ENCODE measurements around the gene PHAX.
"Not testable (repeated sequence)": the region's sequence is repeated elsewhere in the genome, so short reads cannot be mapped to it uniquely, and the experiment has no call there.

Gene PHAX

GRCh38 chr5:126656401-126657007 is 55.8 kb downstream of the PHAX start:
- no peak overlapping the region for H3K4me3 ChIP-seq (ENCODE audit: low read length)
- DNase-seq (ENCODE audit: low read depth), result no peak
- peak; percentile 90 for TF ChIP-seq CTCF (conservative IDR thresholded peaks at IDR 0.05; ENCODE audit: low read depth, low read length)

GRCh38 chr5:126658561-126658960 is 57.8 kb downstream of the PHAX start:
- peak; percentile 49 for DNase-seq (ENCODE audit: low read depth)
- no peak overlapping the region for H3K4me3 ChIP-seq (ENCODE audit: low read length)
- no peak for TF ChIP-seq CTCF (conservative IDR thresholded peaks at IDR 0.05; ENCODE audit: low read depth, low read length)

- no peak overlapping the region for H3K4me3 ChIP-seq (ENCODE audit: low read length)
- no peak for TF ChIP-seq CTCF (conservative IDR thresholded peaks at IDR 0.05; ENCODE audit: low read depth, low read length)
- DNase-seq (ENCODE audit: low read depth), result no peak
Measured at GRCh38 chr5:126659805-126660482, 59.2 kb downstream of the PHAX start.

- H3K4me3 ChIP-seq (ENCODE audit: low read length), result no peak overlapping the region
- no peak for TF ChIP-seq CTCF (conservative IDR thresholded peaks at IDR 0.05; ENCODE audit: low read depth, low read length)
- DNase-seq (ENCODE audit: low read depth), result no peak
Measured at GRCh38 chr5:126664586-126664985, 63.8 kb downstream of the PHAX start.

- H3K4me3 ChIP-seq (ENCODE audit: low read length); DNase-seq (ENCODE audit: low read depth): not testable (repeated sequence)
Measured at GRCh38 chr5:126670109-126670508, 69.4 kb downstream of the PHAX start.

- not testable (repeated sequence) for DNase-seq (ENCODE audit: low read depth); H3K4me3 ChIP-seq (ENCODE audit: low read length)
Measured at GRCh38 chr5:126671681-126672080, 70.9 kb downstream of the PHAX start.

GRCh38 chr5:126673477-126673876 is 72.7 kb downstream of the PHAX start:
- DNase-seq (ENCODE audit: low read depth), result no peak
- H3K4me3 ChIP-seq (ENCODE audit: low read length), result no peak overlapping the region
- no peak for TF ChIP-seq CTCF (conservative IDR thresholded peaks at IDR 0.05; ENCODE audit: low read depth, low read length)

GRCh38 chr5:126674145-126674544 is 73.4 kb downstream of the PHAX start:
- TF ChIP-seq CTCF (conservative IDR thresholded peaks at IDR 0.05; ENCODE audit: low read depth, low read length), result no peak
- DNase-seq (ENCODE audit: low read depth), result no peak
- H3K4me3 ChIP-seq (ENCODE audit: low read length), result no peak overlapping the region
